T-cell (primary cell): ENCODE results near the gene PRDM11. TPM values are rescaled to one million over a fixed set of nuclear protein-coding genes. Genes with fewer than 3 reads are reported as not detected.

Source experiments
- ATAC-seq, 4 experiments: fragments of 200-7000 bp in 3 of 4; fragments of 150-1000 bp in 1 of 4; cut with Tn5 transposase; replicated peaks in 1 of 4; 1 replicate in 3 of 4; 2 replicates in 1 of 4; pipeline ENCODE4 v1.10.0; 2021; ENCODE audit warnings: moderate library complexity in 3 of 4, mild to moderate bottlenecking in 2 of 4, moderate number of reproducible peaks in 1 of 4
- CTCF ChIA-PET, 2 donors: fragments of 300-600 bp; sonication (Branson Sonifier 250); formaldehyde crosslinking; loops; one replicate each; lab custom pipeline; 2022; ENCODE audit warnings: antibody characterized with exemption in 2 of 2; lab: Charles Lee
- POLR2A ChIA-PET, 2 donors: fragments of 300-600 bp; sonication (Branson Sonifier 250); formaldehyde crosslinking; loops; one replicate each; lab custom pipeline; 2022; ENCODE audit warnings: antibody characterized with exemption in 2 of 2; lab: Charles Lee
- DNase-seq, 35 experiments: peaks; one replicate each; pipeline versions ENCODE4 v3.0.0 to v3.0.0-alpha.2; 2013 to 2023
- H3K27ac ChIP-seq: one replicate; pipeline ENCODE4 v1.5.1; 2013; ENCODE audit warnings: low read length
- H3K27me3 ChIP-seq, 2 experiments: replicated peaks in 1 of 2; 1 replicate in 1 of 2; 2 replicates in 1 of 2; pipeline versions ENCODE4 v1.6.1 to v1.7.0; 2013; ENCODE audit warnings: low read length in 1 of 2, mixed read lengths in 1 of 2; ENCODE audit not compliant: control insufficient read depth in 2 of 2, insufficient read depth in 2 of 2; ENCODE audit errors: extremely low read depth in 1 of 2
- H3K36me3 ChIP-seq, 2 donors: 1 replicate in 1 of 2; 2 replicates in 1 of 2; pipeline versions ENCODE4 v1.6.1 to v1.7.0; 2013; ENCODE audit warnings: low read length in 1 of 2; ENCODE audit not compliant: control insufficient read depth in 2 of 2, insufficient read depth in 1 of 2; ENCODE audit errors: extremely low read depth in 1 of 2
- H3K4me1 ChIP-seq, 2 experiments: 1 replicate in 1 of 2; 2 replicates in 1 of 2; pipeline versions ENCODE4 v1.6.1 to v1.7.0; 2013; ENCODE audit warnings: low read length in 2 of 2, mixed read lengths in 1 of 2; ENCODE audit not compliant: insufficient read depth in 2 of 2, control insufficient read depth in 1 of 2; ENCODE audit errors: extremely low read depth in 1 of 2
- H3K4me3 ChIP-seq, 2 donors: 1 replicate in 1 of 2; 2 replicates in 1 of 2; pipeline versions ENCODE4 v1.5.1 to v1.7.0; 2013; ENCODE audit warnings: mild to moderate bottlenecking in 2 of 2, low read length in 1 of 2, moderate library complexity in 1 of 2; ENCODE audit not compliant: control insufficient read depth in 1 of 2; ENCODE audit errors: extremely low read depth in 1 of 2
- H3K9me3 ChIP-seq: 2 replicates; pipeline ENCODE4 v1.7.0; 2013
- H3K27ac Mint-ChIP-seq, 2 donors: one replicate each; pipeline ENCODE4 v1.8.0; 2020 to 2021; ENCODE audit warnings: mild to moderate bottlenecking in 2 of 2, mixed read lengths in 2 of 2
- H3K27me3 Mint-ChIP-seq, 2 donors: one replicate each; pipeline ENCODE4 v1.8.0; 2021 to 2022; ENCODE audit warnings: mixed read lengths in 2 of 2
- H3K36me3 Mint-ChIP-seq: one replicate; pipeline ENCODE4 v1.8.0; 2021; ENCODE audit warnings: mixed read lengths
- H3K4me1 Mint-ChIP-seq, 3 donors: one replicate each; pipeline ENCODE4 v1.8.0; 2020 to 2022; ENCODE audit warnings: mixed read lengths in 3 of 3, mild to moderate bottlenecking in 1 of 3
- H3K4me3 Mint-ChIP-seq, 3 donors: one replicate each; pipeline ENCODE4 v1.8.0; 2020 to 2022; ENCODE audit warnings: mild to moderate bottlenecking in 3 of 3, mixed read lengths in 3 of 3, moderate library complexity in 3 of 3
- H3K9me3 Mint-ChIP-seq, 3 donors: one replicate each; pipeline ENCODE4 v1.8.0; 2020 to 2022; ENCODE audit warnings: mixed read lengths in 3 of 3
- WGBS: methylation state at CpG from one replicate; pipeline ENCODE4 v1.1.5; 2013; ENCODE audit warnings: missing lambda C conversion rate; ENCODE audit not compliant: insufficient coverage; 5-methylcytosine and 5-hydroxymethylcytosine counted together
- total RNA-seq, 35 experiments: library from RNA in 6 of 35; stranded (reverse) in 6 of 35; fragments of 120-200 nt in 1 of 35; gene quantifications; one replicate each; pipeline versions ENCODE4 v1.2.1 to v1.2.4 and lab custom pipeline; 2013 to 2026

The PRDM11 gene
- total RNA-seq, 5 donors from 2014 or later (not counting 1 experiment from before 2014, with no cell fraction given): 8.7 to 12.5 (median 10.6) TPM

GRCh38 chr11:45169310-45170072 is 23.1 kb downstream of the PRDM11 start:
- 50% methylated on average over 2 of the region's 3 CpGs for WGBS
- Histone ChIP-seq H3K9me3 (no peaks in the 10 kb centered on the region), H3K27me3 (peaks cover 0 to 2% of the 10 kb centered on the region in 2 experiments), H3K36me3 (no peaks in the 10 kb centered on the region), H3K4me1 (no peaks in the 10 kb centered on the region), H3K4me3 (no peak overlapping the region), H3K27ac (no peak overlapping the region)
- DNase-seq: no peak
- ATAC-seq: no peak
- Mint-ChIP-seq H3K36me3 (no peaks in the 10 kb centered on the region), H3K27ac (no peak overlapping the region), H3K9me3 (no peaks in the 10 kb centered on the region), H3K4me1 (peaks cover 0 to 5% (median 4%) of the 10 kb centered on the region in 3 donors), H3K27me3 (no peaks in the 10 kb centered on the region), H3K4me3 (no peak overlapping the region)
- ChIA-PET POLR2A (no interaction called here), CTCF (no interaction called here)

- no CpG with 5 or more reads among the region's 2 CpGs for WGBS
- CTCF ChIA-PET: no interaction called here
- ATAC-seq: no peak
Observed at GRCh38 chr11:45170484-45170883, 24.0 kb downstream of the PRDM11 start.

GRCh38 chr11:45171550-45171949 is 25.1 kb downstream of the PRDM11 start:
- DNase-seq (no peak), ATAC-seq (no peak)
- no peak overlapping the region for H3K27ac ChIP-seq
- ChIA-PET CTCF (no interaction called here), POLR2A (no interaction called here)
- Mint-ChIP-seq H3K9me3 (no peaks in the 10 kb centered on the region), H3K4me3 (no peak overlapping the region), H3K27ac (no peak overlapping the region), H3K36me3 (peaks cover 6% of the 10 kb centered on the region), H3K27me3 (no peaks in the 10 kb centered on the region), H3K4me1 (peaks cover 0 to 5% (median 4%) of the 10 kb centered on the region in 3 donors)
- WGBS: 64% methylated on average over 2 of the region's 2 CpGs
- H3K9me3 ChIP-seq: no peaks in the 10 kb centered on the region
- no peaks in the 10 kb centered on the region for H3K36me3 ChIP-seq
- no peak overlapping the region for H3K4me3 ChIP-seq
- H3K27me3 ChIP-seq: no peaks in the 10 kb centered on the region
- H3K4me1 ChIP-seq: no peaks in the 10 kb centered on the region

More at GRCh38 chr11:45170484-45170883, 24.0 kb downstream of the PRDM11 start:
- Mint-ChIP-seq H3K4me1 (peaks cover 0 to 5% (median 4%) of the 10 kb centered on the region in 3 donors), H3K4me3 (no peak overlapping the region), H3K27ac (no peak overlapping the region), H3K27me3 (no peaks in the 10 kb centered on the region), H3K36me3 (peaks cover 6% of the 10 kb centered on the region), H3K9me3 (no peaks in the 10 kb centered on the region)
- Histone ChIP-seq H3K36me3 (no peaks in the 10 kb centered on the region), H3K27ac (no peak overlapping the region), H3K4me1 (no peaks in the 10 kb centered on the region), H3K4me3 (no peak overlapping the region), H3K27me3 (no peaks in the 10 kb centered on the region), H3K9me3 (no peaks in the 10 kb centered on the region)
- POLR2A ChIA-PET: no interaction called here
- DNase-seq: no peak

GRCh38 chr11:45173064-45173463 is 26.6 kb downstream of the PRDM11 start:
- H3K4me1 ChIP-seq: no peaks in the 10 kb centered on the region
- Mint-ChIP-seq H3K27ac (no peak overlapping the region), H3K36me3 (peaks cover 10% of the 10 kb centered on the region), H3K9me3 (no peaks in the 10 kb centered on the region), H3K4me1 (peaks cover 0 to 5% (median 4%) of the 10 kb centered on the region in 3 donors), H3K4me3 (no peak overlapping the region), H3K27me3 (peaks cover 2 to 8% of the 10 kb centered on the region in 2 donors)
- no peak overlapping the region for H3K4me3 ChIP-seq
- no peaks in the 10 kb centered on the region for H3K36me3 ChIP-seq
- DNase-seq (peak in 1 of 35 experiments; percentile 5), ATAC-seq (no peak)
- peaks cover 0 to 6% of the 10 kb centered on the region in 2 experiments for H3K27me3 ChIP-seq
- WGBS: 100% methylated on average over 1 of the region's 5 CpGs
- no peak overlapping the region for H3K27ac ChIP-seq
- H3K9me3 ChIP-seq: no peaks in the 10 kb centered on the region
- ChIA-PET POLR2A (no interaction called here), CTCF (no interaction called here)

GRCh38 chr11:45174168-45174835 is 27.9 kb downstream of the PRDM11 start:
- DNase-seq (no peak), ATAC-seq (no peak)
- Histone ChIP-seq H3K4me1 (peaks cover 0 to 2% of the 10 kb centered on the region in 2 experiments), H3K36me3 (no peaks in the 10 kb centered on the region), H3K27ac (no peak overlapping the region), H3K4me3 (no peak overlapping the region), H3K9me3 (no peaks in the 10 kb centered on the region), H3K27me3 (peaks cover 0 to 15% of the 10 kb centered on the region in 2 experiments)
- peaks cover 15% of the 10 kb centered on the region for H3K36me3 Mint-ChIP-seq
- CTCF ChIA-PET: interaction anchor here in 1 of 2 donors (0.5 kb wide), 1 partner anchor 127 kb away, joined by 3 read pairs; no protein-coding TSS in a partner anchor
- H3K27me3 Mint-ChIP-seq: peaks cover 14 to 21% of the 10 kb centered on the region in 2 donors
- H3K4me3 Mint-ChIP-seq: no peak overlapping the region
- POLR2A ChIA-PET: no interaction called here
- WGBS: 90% methylated on average over 2 of the region's 6 CpGs
- H3K27ac Mint-ChIP-seq: no peak overlapping the region
- H3K4me1 Mint-ChIP-seq: peaks cover 9 to 12% (median 10%) of the 10 kb centered on the region in 3 donors
- no peaks in the 10 kb centered on the region for H3K9me3 Mint-ChIP-seq

- H3K4me1 ChIP-seq: peaks cover 0 to 8% of the 10 kb centered on the region in 2 experiments
- ATAC-seq: no peak
- ChIA-PET CTCF (interaction anchor here in 1 of 2 donors (0.5 kb wide), 1 partner anchor 127 kb away, joined by 3 read pairs; no protein-coding TSS in a partner anchor), POLR2A (no interaction called here)
- WGBS: no CpG with 5 or more reads among the region's 4 CpGs
- no peaks in the 10 kb centered on the region for H3K36me3 ChIP-seq
- H3K27ac ChIP-seq: no peak overlapping the region
- Mint-ChIP-seq H3K4me3 (no peak overlapping the region), H3K27ac (no peak overlapping the region), H3K36me3 (peaks cover 15% of the 10 kb centered on the region), H3K4me1 (peaks cover 12 to 16% (median 15%) of the 10 kb centered on the region in 3 donors), H3K9me3 (no peaks in the 10 kb centered on the region), H3K27me3 (peaks cover 21% of the 10 kb centered on the region in 2 donors)
- no peak for DNase-seq
- H3K27me3 ChIP-seq: peaks cover 0 to 22% of the 10 kb centered on the region in 2 experiments
- H3K4me3 ChIP-seq: no peak overlapping the region
- no peaks in the 10 kb centered on the region for H3K9me3 ChIP-seq
Observed at GRCh38 chr11:45174963-45175362, 28.5 kb downstream of the PRDM11 start.
